C1 segment of cervical spinal cord (tissue), 14 donors: ENCODE results near the gene PROM1.

ENCODE experiments used
- DNase-seq, 14 donors: peaks; one replicate each; lab custom pipeline; 2025; lab: John Stamatoyannopoulos, UW

Gene PROM1

GRCh38 chr4:15990570-15991285, 93.1 kb downstream of the PROM1 start:
- DNase-seq: no peak

- no peak for DNase-seq
These were observed 94.4 kb downstream of the PROM1 start for GRCh38 chr4:15989424-15989823.

GRCh38 chr4:15988222-15988621, 95.6 kb downstream of the PROM1 start:
- DNase-seq: no peak

GRCh38 chr4:15986907-15987306, 96.9 kb downstream of the PROM1 start:
- no peak for DNase-seq

GRCh38 chr4:15983610-15984009, 100.2 kb downstream of the PROM1 start:
- no peak for DNase-seq

- no peak for DNase-seq
These were observed 100.8 kb downstream of the PROM1 start for GRCh38 chr4:15982842-15983524.

GRCh38 chr4:15976456-15977447, 107.1 kb downstream of the PROM1 start:
- no peak for DNase-seq

GRCh38 chr4:15971068-15971801, 112.6 kb downstream of the PROM1 start:
- DNase-seq: no peak

GRCh38 chr4:15968551-15969300, 115.1 kb downstream of the PROM1 start:
- no peak for DNase-seq

- no peak for DNase-seq
These were observed 118.5 kb downstream of the PROM1 start for GRCh38 chr4:15965325-15965724.

GRCh38 chr4:15964159-15964558, 119.7 kb downstream of the PROM1 start:
- no peak for DNase-seq

GRCh38 chr4:15963576-15963975, 120.2 kb downstream of the PROM1 start:
- no peak for DNase-seq

- peak in 1 of 14 donors; percentile 0 for DNase-seq
These were observed 120.8 kb downstream of the PROM1 start, which contains the start of gene FGFBP2 for GRCh38 chr4:15963001-15963451. Gene FGFBP2, minus strand, starts transcription at chr4:15963175. Its CDS starts 46 bp downstream, at chr4:15963129.

- no peak for DNase-seq
These were observed 121.9 kb downstream of the PROM1 start for GRCh38 chr4:15961781-15962510.

- no peak for DNase-seq
These were observed 125.3 kb downstream of the PROM1 start for GRCh38 chr4:15958562-15958961.

- peak in 8 of 14 donors; percentile 3 to 45 (median 23) for DNase-seq
These were observed 127.5 kb downstream of the PROM1 start for GRCh38 chr4:15956179-15956850.

- no peak for DNase-seq
These were observed 128.2 kb downstream of the PROM1 start for GRCh38 chr4:15955670-15956069.

- DNase-seq: no peak
These were observed 130.2 kb downstream of the PROM1 start for GRCh38 chr4:15953625-15954024.

GRCh38 chr4:15951781-15952180, 132.0 kb downstream of the PROM1 start:
- no peak for DNase-seq
